ENCODE measurements around the gene LCN2.

LCN2 gene

GRCh38 chr9:128113526-128114325, 35.5 kb upstream of the LCN2 start:
- Histone ChIP-seq H3K27me3 (replicated peaks; ENCODE audit: insufficient read depth, low read length) (no peaks in the 10 kb centered on the region), H3F3A (ENCODE audit: insufficient read depth, low read length) (peaks cover 5% of the 10 kb centered on the region; the same call in 1 of the 2 replicates), H3K4me2 (ENCODE audit: low read depth, low read length) (no peak overlapping the region), H3K36me3 (replicated peaks; ENCODE audit: insufficient read depth, low read length) (no peaks in the 10 kb centered on the region), H3K27ac (ENCODE audit: low read length) (no peak overlapping the region), H3K4me3 (ENCODE audit: low read length) (no peak overlapping the region), H3K9me3 (replicated peaks; ENCODE audit: insufficient read depth, low read length) (no peaks in the 10 kb centered on the region), H3K4me1 (ENCODE audit: low read length) (no peaks in the 10 kb centered on the region), H3K9ac (ENCODE audit: low read length) (no peak overlapping the region), H4K20me1 (ENCODE audit: insufficient read depth, low read length) (no peaks in the 10 kb centered on the region), H3K79me2 (ENCODE audit: low read length) (no peaks in the 10 kb centered on the region), H3K9me2 (replicated peaks; ENCODE audit: insufficient read depth, low read length) (no peaks in the 10 kb centered on the region), H2AFZ (ENCODE audit: low read length) (no peak overlapping the region)
- no peak for DNase-seq
- TF ChIP-seq EZH2phosphoT487 (IDR thresholded peaks at IDR 0.05; ENCODE audit: low read length) (no peak), CTCF (IDR thresholded peaks at IDR 0.05; ENCODE audit: low read length) (no peak), EZH2 (optimal IDR thresholded peaks at IDR 0.05; ENCODE audit: low read depth, low read length) (no peak)

- no peak overlapping the region for H2AFZ ChIP-seq (ENCODE audit: low read length)
- H3K4me3 ChIP-seq (ENCODE audit: low read length): no peak overlapping the region
- no peak overlapping the region for H3K4me2 ChIP-seq (ENCODE audit: low read depth, low read length)
- H4K20me1 ChIP-seq (ENCODE audit: insufficient read depth, low read length): no peaks in the 10 kb centered on the region
- no peaks in the 10 kb centered on the region for H3K27me3 ChIP-seq (replicated peaks; ENCODE audit: insufficient read depth, low read length)
- no peaks in the 10 kb centered on the region for H3K4me1 ChIP-seq (ENCODE audit: low read length)
- no peaks in the 10 kb centered on the region for H3K36me3 ChIP-seq (replicated peaks; ENCODE audit: insufficient read depth, low read length)
- TF ChIP-seq EZH2 (optimal IDR thresholded peaks at IDR 0.05; ENCODE audit: low read depth, low read length) (no peak), CTCF (IDR thresholded peaks at IDR 0.05; ENCODE audit: low read length) (no peak), EZH2phosphoT487 (IDR thresholded peaks at IDR 0.05; ENCODE audit: low read length) (no peak)
- no peak overlapping the region for H3K27ac ChIP-seq (ENCODE audit: low read length)
- H3F3A ChIP-seq (ENCODE audit: insufficient read depth, low read length): peaks cover 2% of the 10 kb centered on the region; the same call in 1 of the 2 replicates
- H3K9ac ChIP-seq (ENCODE audit: low read length): no peak overlapping the region
- no peaks in the 10 kb centered on the region for H3K9me2 ChIP-seq (replicated peaks; ENCODE audit: insufficient read depth, low read length)
- H3K79me2 ChIP-seq (ENCODE audit: low read length): no peaks in the 10 kb centered on the region
- DNase-seq: no peak
- no peaks in the 10 kb centered on the region for H3K9me3 ChIP-seq (replicated peaks; ENCODE audit: insufficient read depth, low read length)
Observed at GRCh38 chr9:128114326-128115186, 34.7 kb upstream of the LCN2 start.

GRCh38 chr9:128115187-128116103, 33.8 kb upstream of the LCN2 start:
- no peaks in the 10 kb centered on the region for H3K9me2 ChIP-seq (replicated peaks; ENCODE audit: insufficient read depth, low read length)
- no peaks in the 10 kb centered on the region for H3K79me2 ChIP-seq (ENCODE audit: low read length)
- no peak overlapping the region for H3K27ac ChIP-seq (ENCODE audit: low read length)
- no peaks in the 10 kb centered on the region for H3K27me3 ChIP-seq (replicated peaks; ENCODE audit: insufficient read depth, low read length)
- no peaks in the 10 kb centered on the region for H3F3A ChIP-seq (ENCODE audit: insufficient read depth, low read length)
- H2AFZ ChIP-seq (ENCODE audit: low read length): no peak overlapping the region
- no peaks in the 10 kb centered on the region for H3K36me3 ChIP-seq (replicated peaks; ENCODE audit: insufficient read depth, low read length)
- no peak for DNase-seq
- H3K9ac ChIP-seq (ENCODE audit: low read length): no peak overlapping the region
- no peak overlapping the region for H3K4me3 ChIP-seq (ENCODE audit: low read length)
- no peaks in the 10 kb centered on the region for H3K4me1 ChIP-seq (ENCODE audit: low read length)
- no peak for TF ChIP-seq EZH2phosphoT487 (IDR thresholded peaks at IDR 0.05; ENCODE audit: low read length)
- TF ChIP-seq CTCF (IDR thresholded peaks at IDR 0.05; ENCODE audit: low read length): no peak
- TF ChIP-seq EZH2 (optimal IDR thresholded peaks at IDR 0.05; ENCODE audit: low read depth, low read length): no peak
- H3K9me3 ChIP-seq (replicated peaks; ENCODE audit: insufficient read depth, low read length): no peaks in the 10 kb centered on the region
- no peaks in the 10 kb centered on the region for H4K20me1 ChIP-seq (ENCODE audit: insufficient read depth, low read length)
- H3K4me2 ChIP-seq (ENCODE audit: low read depth, low read length): no peak overlapping the region
